Erythroblast (primary cell): ENCODE measurements around the gene KCNMB2.

Source experiments
- GATA1 ChIP-seq: IDR thresholded peaks from 2 replicates; pipeline ENCODE4 v1.6.1; 2011; ENCODE audit warnings: low read depth, mild to moderate bottlenecking, control low read depth, low read length, moderate library complexity
- POLR2A ChIP-seq: IDR thresholded peaks from 2 replicates; pipeline ENCODE4 v1.6.1; 2011; ENCODE audit warnings: mild to moderate bottlenecking, low read length

- TF ChIP-seq POLR2A: no peak
- no peak for TF ChIP-seq GATA1
Measured at GRCh38 chr3:178856804-178857203, 320.6 kb downstream of the KCNMB2 start.
